HepG2 (cell line): ENCODE results near the gene PDE8B. TPM values are rescaled to one million over a fixed set of nuclear protein-coding genes. Genes with fewer than 3 reads are reported as not detected.
A peak's percentile ranks its signal among the peaks of the same experiment; 100 is the strongest.

Source experiments
- ATM ChIP-seq: fragments of 450-650 bp; IDR thresholded peaks from 2 replicates; pipeline ENCODE4 v1.7.1; 2017; ENCODE audit warnings: mild to moderate bottlenecking, borderline replicate concordance
- FOXM1 ChIP-seq: sonication (generic); formaldehyde crosslinking; IDR thresholded peaks from 2 replicates; pipeline ENCODE4 v1.5.0; 2020; ENCODE audit warnings: missing genetic modification reagents
- GLI4 ChIP-seq: sonication (generic); formaldehyde crosslinking; IDR thresholded peaks from 2 replicates; pipeline ENCODE4 v1.5.1; 2020; ENCODE audit warnings: missing genetic modification reagents, mild to moderate bottlenecking, moderate library complexity, borderline replicate concordance
- HDAC1 ChIP-seq: sonication (generic); formaldehyde crosslinking; IDR thresholded peaks from 2 replicates; pipeline ENCODE4 v1.5.1; 2020; ENCODE audit warnings: mild to moderate bottlenecking, missing genetic modification reagents
- HOXA5 ChIP-seq: sonication (generic); formaldehyde crosslinking; IDR thresholded peaks from 2 replicates; pipeline ENCODE4 v1.4.0; 2020; ENCODE audit warnings: missing genetic modification reagents
- MXI1 ChIP-seq: IDR thresholded peaks from 3 replicates; pipeline ENCODE4 v1.6.1; 2012; ENCODE audit warnings: low read depth, low read length, inconsistent platforms, borderline replicate concordance
- SNAPC2 ChIP-seq: sonication (generic); formaldehyde crosslinking; IDR thresholded peaks from 2 replicates; pipeline ENCODE4 v1.8.1; 2022; ENCODE audit warnings: mild to moderate bottlenecking, missing genetic modification reagents
- ZNF354B ChIP-seq: sonication (generic); formaldehyde crosslinking; IDR thresholded peaks from 2 replicates; pipeline ENCODE4 v1.8.0; 2022; ENCODE audit warnings: mild to moderate bottlenecking, missing genetic modification reagents
- ZNF431 ChIP-seq: sonication (generic); formaldehyde crosslinking; IDR thresholded peaks from 2 replicates; pipeline ENCODE4 v1.9.0; 2022; ENCODE audit warnings: missing genetic modification reagents, low read depth, mild to moderate bottlenecking, borderline replicate concordance
- ZNF468 ChIP-seq: sonication (generic); formaldehyde crosslinking; IDR thresholded peaks from 2 replicates; pipeline ENCODE4 v1.8.0; 2022; ENCODE audit warnings: mild to moderate bottlenecking, moderate library complexity, missing genetic modification reagents
- ZNF569 ChIP-seq: sonication (generic); formaldehyde crosslinking; IDR thresholded peaks from 2 replicates; pipeline ENCODE4 v1.5.0; 2020; ENCODE audit warnings: mild to moderate bottlenecking, missing genetic modification reagents, moderate library complexity, borderline replicate concordance
- polyA plus RNA-seq, 8 experiments: library from polyadenylated mRNA; depleted of rRNA in 3 of 8; stranded (reverse) in 7 of 8; unstranded in 1 of 8; fragments of >200 nt; fragmentation: Illumina TruSeq in 4 of 8; extraction: Trizol in 4 of 8; gene quantifications; 2 replicates each; pipeline versions ENCODE4 v1.2.1 to v1.2.3, GENCODE V29; 2011 to 2016; ENCODE audit warnings: low read depth in 4 of 8, missing spikeins in 1 of 8, mixed read lengths in 1 of 8; ENCODE audit not compliant: insufficient read depth in 1 of 8
- total RNA-seq, 5 experiments: library from RNA; depleted of rRNA; stranded (reverse); fragments of >200 nt; fragmentation: Illumina TruSeq; extraction: Trizol; gene quantifications; 2 replicates each; pipeline ENCODE4 v1.2.3, GENCODE V29; 2016; ENCODE audit warnings: low read depth in 1 of 5
- TF ChIP-seq, protein P1 (sequence below): sonication (generic); formaldehyde crosslinking; IDR thresholded peaks from 2 replicates; pipeline ENCODE4 v1.9.0; 2021; ENCODE audit warnings: mild to moderate bottlenecking, missing genetic modification reagents
- TF ChIP-seq, protein P2 (sequence below): sonication (generic); formaldehyde crosslinking; IDR thresholded peaks from 2 replicates; pipeline ENCODE4 v1.4.0; 2020; ENCODE audit warnings: missing genetic modification reagents
- TF ChIP-seq, protein P3 (sequence below): sonication (generic); formaldehyde crosslinking; IDR thresholded peaks from 2 replicates; pipeline ENCODE4 v1.5.0; 2020; ENCODE audit warnings: missing genetic modification reagents, mild to moderate bottlenecking, borderline replicate concordance
- TF ChIP-seq, protein P4 (sequence below): sonication (generic); formaldehyde crosslinking; IDR thresholded peaks from 2 replicates; pipeline ENCODE4 v1.5.1; 2020; ENCODE audit warnings: mild to moderate bottlenecking, missing genetic modification reagents, moderate library complexity

Gene PDE8B
- total and polyA plus RNA-seq, 2 of the 13 experiments (the other 11 are each of a cell fraction or from before 2014, with no cell fraction given), result 0.07 TPM; not detected in 1

DNA sequence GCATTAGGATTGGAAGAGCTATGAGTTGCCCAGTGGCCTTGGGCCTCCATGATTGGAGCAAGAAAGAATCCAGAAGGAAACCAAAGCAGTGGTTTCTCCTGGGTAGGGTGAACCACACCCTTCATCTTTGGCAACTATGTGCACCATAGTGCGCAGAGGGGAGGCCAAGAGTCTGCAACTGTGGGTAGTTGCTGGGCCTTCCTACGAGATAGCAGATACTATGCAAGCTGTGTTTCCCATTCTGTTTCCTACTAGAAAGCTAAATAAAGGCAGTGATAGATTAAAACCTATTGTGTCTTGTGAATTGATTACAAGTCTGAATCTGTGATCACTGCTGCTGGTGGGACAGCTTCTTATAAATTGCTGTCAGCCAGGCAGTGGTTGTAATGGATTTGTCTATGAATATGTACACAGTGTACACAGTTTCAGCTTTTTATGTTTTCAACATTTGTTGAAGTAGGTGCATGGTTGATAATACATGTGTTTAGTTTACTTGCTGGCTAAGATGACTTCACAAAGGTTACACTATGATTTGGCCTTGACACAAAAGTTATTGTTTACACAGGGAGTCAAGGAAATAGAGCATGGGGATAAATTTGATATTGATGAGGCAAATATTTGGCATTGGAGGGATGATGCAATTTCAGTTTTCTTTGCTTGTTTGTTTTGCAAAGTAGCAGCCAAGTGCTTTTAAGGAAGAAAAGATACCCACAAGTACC, 23.7 kb upstream of the PDE8B start (continued):
- TF ChIP-seq, protein P1, sequence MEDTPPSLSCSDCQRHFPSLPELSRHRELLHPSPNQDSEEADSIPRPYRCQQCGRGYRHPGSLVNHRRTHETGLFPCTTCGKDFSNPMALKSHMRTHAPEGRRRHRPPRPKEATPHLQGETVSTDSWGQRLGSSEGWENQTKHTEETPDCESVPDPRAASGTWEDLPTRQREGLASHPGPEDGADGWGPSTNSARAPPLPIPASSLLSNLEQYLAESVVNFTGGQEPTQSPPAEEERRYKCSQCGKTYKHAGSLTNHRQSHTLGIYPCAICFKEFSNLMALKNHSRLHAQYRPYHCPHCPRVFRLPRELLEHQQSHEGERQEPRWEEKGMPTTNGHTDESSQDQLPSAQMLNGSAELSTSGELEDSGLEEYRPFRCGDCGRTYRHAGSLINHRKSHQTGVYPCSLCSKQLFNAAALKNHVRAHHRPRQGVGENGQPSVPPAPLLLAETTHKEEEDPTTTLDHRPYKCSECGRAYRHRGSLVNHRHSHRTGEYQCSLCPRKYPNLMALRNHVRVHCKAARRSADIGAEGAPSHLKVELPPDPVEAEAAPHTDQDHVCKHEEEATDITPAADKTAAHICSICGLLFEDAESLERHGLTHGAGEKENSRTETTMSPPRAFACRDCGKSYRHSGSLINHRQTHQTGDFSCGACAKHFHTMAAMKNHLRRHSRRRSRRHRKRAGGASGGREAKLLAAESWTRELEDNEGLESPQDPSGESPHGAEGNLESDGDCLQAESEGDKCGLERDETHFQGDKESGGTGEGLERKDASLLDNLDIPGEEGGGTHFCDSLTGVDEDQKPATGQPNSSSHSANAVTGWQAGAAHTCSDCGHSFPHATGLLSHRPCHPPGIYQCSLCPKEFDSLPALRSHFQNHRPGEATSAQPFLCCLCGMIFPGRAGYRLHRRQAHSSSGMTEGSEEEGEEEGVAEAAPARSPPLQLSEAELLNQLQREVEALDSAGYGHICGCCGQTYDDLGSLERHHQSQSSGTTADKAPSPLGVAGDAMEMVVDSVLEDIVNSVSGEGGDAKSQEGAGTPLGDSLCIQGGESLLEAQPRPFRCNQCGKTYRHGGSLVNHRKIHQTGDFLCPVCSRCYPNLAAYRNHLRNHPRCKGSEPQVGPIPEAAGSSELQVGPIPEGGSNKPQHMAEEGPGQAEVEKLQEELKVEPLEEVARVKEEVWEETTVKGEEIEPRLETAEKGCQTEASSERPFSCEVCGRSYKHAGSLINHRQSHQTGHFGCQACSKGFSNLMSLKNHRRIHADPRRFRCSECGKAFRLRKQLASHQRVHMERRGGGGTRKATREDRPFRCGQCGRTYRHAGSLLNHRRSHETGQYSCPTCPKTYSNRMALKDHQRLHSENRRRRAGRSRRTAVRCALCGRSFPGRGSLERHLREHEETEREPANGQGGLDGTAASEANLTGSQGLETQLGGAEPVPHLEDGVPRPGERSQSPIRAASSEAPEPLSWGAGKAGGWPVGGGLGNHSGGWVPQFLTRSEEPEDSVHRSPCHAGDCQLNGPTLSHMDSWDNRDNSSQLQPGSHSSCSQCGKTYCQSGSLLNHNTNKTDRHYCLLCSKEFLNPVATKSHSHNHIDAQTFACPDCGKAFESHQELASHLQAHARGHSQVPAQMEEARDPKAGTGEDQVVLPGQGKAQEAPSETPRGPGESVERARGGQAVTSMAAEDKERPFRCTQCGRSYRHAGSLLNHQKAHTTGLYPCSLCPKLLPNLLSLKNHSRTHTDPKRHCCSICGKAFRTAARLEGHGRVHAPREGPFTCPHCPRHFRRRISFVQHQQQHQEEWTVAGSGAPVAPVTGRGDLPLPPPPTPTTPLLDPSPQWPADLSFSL (CRISPR knock-in tag), result no peak
- TF ChIP-seq ZNF468 (CRISPR knock-in tag), result no peak
- no peak for TF ChIP-seq ZNF431
- no peak for TF ChIP-seq SNAPC2 (CRISPR knock-in tag)
- TF ChIP-seq MXI1, result 0 out of 3 replicates have a peak, but pooled peaks have one; percentile 12
- TF ChIP-seq, protein P2, sequence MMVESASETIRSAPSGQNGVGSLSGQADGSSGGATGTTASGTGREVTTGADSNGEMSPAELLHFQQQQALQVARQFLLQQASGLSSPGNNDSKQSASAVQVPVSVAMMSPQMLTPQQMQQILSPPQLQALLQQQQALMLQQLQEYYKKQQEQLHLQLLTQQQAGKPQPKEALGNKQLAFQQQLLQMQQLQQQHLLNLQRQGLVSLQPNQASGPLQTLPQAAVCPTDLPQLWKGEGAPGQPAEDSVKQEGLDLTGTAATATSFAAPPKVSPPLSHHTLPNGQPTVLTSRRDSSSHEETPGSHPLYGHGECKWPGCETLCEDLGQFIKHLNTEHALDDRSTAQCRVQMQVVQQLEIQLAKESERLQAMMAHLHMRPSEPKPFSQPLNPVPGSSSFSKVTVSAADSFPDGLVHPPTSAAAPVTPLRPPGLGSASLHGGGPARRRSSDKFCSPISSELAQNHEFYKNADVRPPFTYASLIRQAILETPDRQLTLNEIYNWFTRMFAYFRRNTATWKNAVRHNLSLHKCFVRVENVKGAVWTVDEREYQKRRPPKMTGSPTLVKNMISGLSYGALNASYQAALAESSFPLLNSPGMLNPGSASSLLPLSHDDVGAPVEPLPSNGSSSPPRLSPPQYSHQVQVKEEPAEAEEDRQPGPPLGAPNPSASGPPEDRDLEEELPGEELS (CRISPR knock-in tag), result peak; percentile 63; the same call in 1 of the 2 replicates
- TF ChIP-seq, protein P3, sequence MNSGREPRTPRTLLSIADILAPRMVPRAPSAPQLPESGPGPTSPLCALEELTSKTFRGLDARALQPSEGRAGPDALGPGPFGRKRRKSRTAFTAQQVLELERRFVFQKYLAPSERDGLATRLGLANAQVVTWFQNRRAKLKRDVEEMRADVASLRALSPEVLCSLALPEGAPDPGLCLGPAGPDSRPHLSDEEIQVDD (CRISPR knock-in tag), result no peak
- TF ChIP-seq GLI4 (CRISPR knock-in tag), result no peak
- TF ChIP-seq, protein P4, sequence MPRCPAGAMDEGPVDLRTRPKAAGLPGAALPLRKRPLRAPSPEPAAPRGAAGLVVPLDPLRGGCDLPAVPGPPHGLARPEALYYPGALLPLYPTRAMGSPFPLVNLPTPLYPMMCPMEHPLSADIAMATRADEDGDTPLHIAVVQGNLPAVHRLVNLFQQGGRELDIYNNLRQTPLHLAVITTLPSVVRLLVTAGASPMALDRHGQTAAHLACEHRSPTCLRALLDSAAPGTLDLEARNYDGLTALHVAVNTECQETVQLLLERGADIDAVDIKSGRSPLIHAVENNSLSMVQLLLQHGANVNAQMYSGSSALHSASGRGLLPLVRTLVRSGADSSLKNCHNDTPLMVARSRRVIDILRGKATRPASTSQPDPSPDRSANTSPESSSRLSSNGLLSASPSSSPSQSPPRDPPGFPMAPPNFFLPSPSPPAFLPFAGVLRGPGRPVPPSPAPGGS (CRISPR knock-in tag), result no peak
- TF ChIP-seq FOXM1 (CRISPR knock-in tag), result no peak
- no peak for TF ChIP-seq ZNF569 (CRISPR knock-in tag)
- no peak for TF ChIP-seq ATM
- 0 out of 2 replicates have a peak, but pooled peaks have one; percentile 38 for TF ChIP-seq HOXA5
- 0 out of 2 replicates have a peak, but pooled peaks have one; percentile 32 for TF ChIP-seq HDAC1 (CRISPR knock-in tag)
- TF ChIP-seq ZNF354B (CRISPR knock-in tag), result no peak
